Hepatocyte (in vitro differentiated cells): ENCODE measurements around the gene STOM. TPM values are rescaled to one million over a fixed set of nuclear protein-coding genes. Genes with fewer than 3 reads are reported as not detected.

Experiments
- DNase-seq: peaks from one replicate; pipeline ENCODE4 v3.0.0-alpha.2; 2016; ENCODE audit warnings: low spot score
- H2AFZ ChIP-seq: fragments of 200-600 bp; sonication (generic); 2 replicates; pipeline ENCODE4 v1.6.0; 2016; ENCODE audit warnings: antibody characterized with exemption, mild to moderate bottlenecking
- H3K27ac ChIP-seq: fragments of 200-600 bp; sonication (generic); 2 replicates; pipeline ENCODE4 v1.5.1; 2016; ENCODE audit warnings: mild to moderate bottlenecking
- H3K27me3 ChIP-seq: fragments of 200-600 bp; sonication (generic); 2 replicates; pipeline ENCODE4 v1.6.1; 2016
- H3K36me3 ChIP-seq: fragments of 200-600 bp; sonication (generic); replicated peaks from 2 replicates; pipeline ENCODE4 v1.5.1; 2016; ENCODE audit warnings: low read depth; ENCODE audit not compliant: insufficient read depth
- H3K4me1 ChIP-seq: fragments of 200-600 bp; sonication (generic); 2 replicates; pipeline ENCODE4 v1.5.1; 2016; ENCODE audit warnings: mild to moderate bottlenecking, moderate library complexity; ENCODE audit not compliant: insufficient read depth
- H3K4me2 ChIP-seq: fragments of 200-600 bp; sonication (generic); 2 replicates; pipeline ENCODE4 v1.6.0; 2016
- H3K4me3 ChIP-seq: fragments of 200-600 bp; sonication (generic); 2 replicates; pipeline ENCODE4 v1.5.1; 2016; ENCODE audit warnings: mild to moderate bottlenecking
- H3K79me2 ChIP-seq: fragments of 200-600 bp; sonication (generic); 2 replicates; pipeline ENCODE4 v1.6.0; 2017; ENCODE audit warnings: mild to moderate bottlenecking
- H3K9me2 ChIP-seq: fragments of 200-600 bp; sonication (generic); replicated peaks from 2 replicates; pipeline ENCODE4 v1.6.0; 2017; ENCODE audit warnings: mild to moderate bottlenecking; ENCODE audit not compliant: insufficient read depth
- H3K9me3 ChIP-seq: fragments of 200-600 bp; sonication (generic); 2 replicates; pipeline ENCODE4 v1.5.1; 2016; ENCODE audit warnings: low read depth, mild to moderate bottlenecking
- H4K20me1 ChIP-seq: fragments of 200-600 bp; sonication (generic); 2 replicates; pipeline ENCODE4 v1.6.0; 2016; ENCODE audit warnings: mild to moderate bottlenecking; ENCODE audit not compliant: insufficient read depth, poor library complexity, severe bottlenecking
- CTCF ChIP-seq: fragments of 200-600 bp; sonication (generic); IDR thresholded peaks from 2 replicates; pipeline ENCODE4 v1.5.1; 2016; ENCODE audit warnings: antibody characterized with exemption, mild to moderate bottlenecking; ENCODE audit not compliant: poor library complexity
- EZH2 ChIP-seq: fragments of 200-600 bp; sonication (generic); IDR thresholded peaks from 2 replicates; pipeline ENCODE4 v1.6.1; 2016; ENCODE audit warnings: antibody characterized with exemption, mild to moderate bottlenecking, borderline replicate concordance
- EZH2phosphoT487 ChIP-seq: fragments of 200-600 bp; sonication (generic); IDR thresholded peaks from one replicate; pipeline ENCODE4 v1.6.1; 2018; ENCODE audit warnings: antibody characterized with exemption, mild to moderate bottlenecking, low read depth, moderate library complexity; ENCODE audit not compliant: unreplicated experiment, severe bottlenecking
- WGBS: methylation state at CpG from one replicate; pipeline ENCODE4 v1.1.6; 2016; ENCODE audit warnings: low lambda C conversion rate; ENCODE audit errors: missing lambda C conversion rate; 5-methylcytosine and 5-hydroxymethylcytosine counted together
- polyA plus RNA-seq: library from polyadenylated mRNA; unstranded; fragments of >200 nt; fragmentation: Nextera tagmentation; extraction: Ambion mirVana; gene quantifications from 2 replicates; pipeline ENCODE4 v1.2.1, GENCODE V29; 2016
- total RNA-seq: library from RNA; depleted of rRNA; stranded (reverse); fragments of >200 nt; gene quantifications from 2 replicates; pipeline ENCODE4 v1.2.3, GENCODE V29; 2014

STOM gene
- total and polyA plus RNA-seq, 2 experiments from 2014 or later = 85.5 to 130 TPM

- 100% methylated on average over 2 of the region's 2 CpGs for WGBS
- H3K27ac ChIP-seq = no peak overlapping the region
- H3K4me1 ChIP-seq = peaks cover 10% of the 10 kb centered on the region
- no peak overlapping the region for H3K4me3 ChIP-seq
- peaks cover 3% of the 10 kb centered on the region for H3K36me3 ChIP-seq
- no peaks in the 10 kb centered on the region for H3K9me2 ChIP-seq
- H3K9me3 ChIP-seq = no peaks in the 10 kb centered on the region
- no peaks in the 10 kb centered on the region for H3K79me2 ChIP-seq
- H3K27me3 ChIP-seq = no peaks in the 10 kb centered on the region
- DNase-seq = no peak
- H4K20me1 ChIP-seq = no peaks in the 10 kb centered on the region
- TF ChIP-seq CTCF = no peak
- TF ChIP-seq EZH2phosphoT487 = no peak
- no peak for TF ChIP-seq EZH2
- no peak overlapping the region for H3K4me2 ChIP-seq
- H2AFZ ChIP-seq = no peak overlapping the region
Observed at GRCh38 chr9:121324755-121325154, 45.3 kb downstream of the STOM start.

GRCh38 chr9:121324316-121324715 is 45.7 kb downstream of the STOM start:
- no peak for DNase-seq
- H3K9me2 ChIP-seq = no peaks in the 10 kb centered on the region
- H3K27me3 ChIP-seq = no peaks in the 10 kb centered on the region
- TF ChIP-seq EZH2phosphoT487 (no peak), EZH2 (no peak), CTCF (no peak)
- no peak overlapping the region for H3K4me2 ChIP-seq
- H3K4me3 ChIP-seq = no peak overlapping the region
- WGBS = 95% methylated on average over 4 of the region's 5 CpGs
- peaks cover 10% of the 10 kb centered on the region for H3K4me1 ChIP-seq
- H4K20me1 ChIP-seq = no peaks in the 10 kb centered on the region
- no peak overlapping the region for H2AFZ ChIP-seq
- H3K9me3 ChIP-seq = no peaks in the 10 kb centered on the region
- H3K27ac ChIP-seq = no peak overlapping the region
- no peaks in the 10 kb centered on the region for H3K79me2 ChIP-seq
- H3K36me3 ChIP-seq = peaks cover 3% of the 10 kb centered on the region

- H3K4me2 ChIP-seq = no peak overlapping the region
- DNase-seq = no peak
- no peak overlapping the region for H3K4me3 ChIP-seq
- peaks cover 10% of the 10 kb centered on the region for H3K4me1 ChIP-seq
- no peaks in the 10 kb centered on the region for H3K27me3 ChIP-seq
- peaks cover 3% of the 10 kb centered on the region for H3K36me3 ChIP-seq
- 95% methylated on average over 10 of the region's 10 CpGs for WGBS
- no peaks in the 10 kb centered on the region for H4K20me1 ChIP-seq
- TF ChIP-seq CTCF (no peak), EZH2 (no peak), EZH2phosphoT487 (no peak)
- H3K9me3 ChIP-seq = no peaks in the 10 kb centered on the region
- H3K9me2 ChIP-seq = no peaks in the 10 kb centered on the region
- H3K79me2 ChIP-seq = no peaks in the 10 kb centered on the region
- no peak overlapping the region for H2AFZ ChIP-seq
- no peak overlapping the region for H3K27ac ChIP-seq
Observed at GRCh38 chr9:121323449-121324151, 46.5 kb downstream of the STOM start.
